HG03565 (cell line): ENCODE data around the gene CHCHD3.

Experiments
- ATAC-seq: cut with Tn5 transposase; IDR thresholded peaks from one replicate; pipeline ENCODE4 v1.9.1; 2021; ENCODE audit warnings: mild to moderate bottlenecking, moderate library complexity; ENCODE audit not compliant: unreplicated experiment

The CHCHD3 gene

DNA sequence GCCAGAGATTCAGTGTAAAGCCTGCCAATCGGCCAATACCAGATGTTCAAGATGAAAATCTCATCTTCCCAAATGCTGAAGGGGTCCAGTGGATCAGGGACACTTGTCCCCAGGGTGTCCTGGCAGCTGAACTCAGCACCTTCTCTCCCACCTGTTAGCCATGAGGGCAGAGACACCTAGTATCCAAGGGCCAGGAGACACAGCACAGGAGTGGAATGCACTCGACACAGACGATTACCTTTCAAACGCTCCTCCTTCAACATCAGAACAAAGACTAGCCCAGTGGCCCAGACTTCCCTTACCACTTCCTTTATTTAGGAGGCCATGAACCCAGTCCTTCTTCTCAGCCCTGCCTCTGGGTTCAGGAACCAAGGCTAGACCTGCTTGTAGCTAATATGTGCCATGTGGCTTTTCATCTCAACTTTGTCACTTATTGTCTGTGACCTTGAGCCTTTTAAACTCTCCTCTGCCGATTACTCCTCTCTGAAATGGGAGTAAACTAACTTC lies 325.4 kb downstream of the CHCHD3 start:
- ATAC-seq, result no peak

DNA sequence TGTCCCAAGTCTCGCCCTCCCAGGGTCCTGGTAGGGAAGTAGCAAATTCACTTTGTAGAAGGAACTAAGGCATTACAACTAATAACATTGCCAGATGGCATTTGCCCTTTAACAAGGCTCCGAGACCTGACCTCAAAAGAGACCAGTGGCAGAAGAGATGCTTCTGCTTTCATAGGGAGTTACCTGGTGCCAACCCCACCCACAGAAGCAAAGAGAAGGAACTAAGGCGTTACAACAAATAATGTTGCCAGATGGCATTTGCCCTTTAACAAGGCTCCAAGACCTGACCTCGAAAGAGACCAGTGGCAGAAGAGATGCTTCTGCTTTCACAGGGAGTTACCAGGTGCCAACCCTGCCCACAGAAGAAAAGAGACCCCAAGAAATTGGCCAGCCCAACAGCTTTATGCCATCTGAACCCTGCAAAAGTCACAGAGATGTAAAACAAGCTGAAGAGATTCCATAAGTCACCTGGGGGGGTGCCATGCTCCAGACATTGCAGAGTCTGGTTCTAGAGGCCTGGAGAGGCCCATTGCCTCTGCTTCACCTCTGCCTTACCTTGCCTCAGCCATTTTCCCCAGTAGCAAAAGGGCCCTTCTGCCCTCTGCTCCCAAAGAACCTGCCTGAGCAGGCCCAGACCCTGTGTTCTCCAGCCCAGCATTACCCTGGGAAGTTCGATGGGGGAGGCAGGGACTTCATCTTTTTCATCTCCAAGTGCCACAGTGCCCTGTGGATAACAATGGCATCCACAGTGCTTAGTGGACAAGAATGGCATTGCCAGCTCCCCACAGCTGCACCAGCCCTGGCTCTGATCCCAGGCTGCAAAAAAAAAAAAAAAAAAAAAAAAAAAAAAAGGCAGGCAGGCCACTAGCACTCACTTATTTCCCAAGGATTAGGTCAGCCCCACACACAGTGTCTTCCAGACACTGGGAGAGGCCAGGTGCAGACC lies 326.1 kb downstream of the CHCHD3 start:
- ATAC-seq, result no peak

DNA sequence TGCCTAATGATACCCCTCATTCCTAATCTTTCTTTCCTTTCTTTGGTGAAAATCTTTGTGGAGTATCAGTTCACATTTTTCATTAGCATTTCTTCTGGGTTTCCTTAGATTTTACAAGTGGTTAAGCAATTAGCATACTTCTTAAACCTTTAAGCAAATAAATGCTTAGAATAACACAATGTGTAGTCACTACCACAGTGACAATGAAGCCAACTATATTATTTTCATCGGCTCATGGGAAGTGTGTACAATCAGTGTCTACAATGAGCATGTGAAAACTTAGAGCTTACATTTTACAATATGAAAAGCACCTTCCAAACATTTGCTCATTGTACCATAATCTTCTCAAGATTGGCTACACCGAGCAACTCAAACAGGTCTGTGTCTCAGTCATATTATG lies 329.5 kb downstream of the CHCHD3 start:
- ATAC-seq, result no peak

DNA sequence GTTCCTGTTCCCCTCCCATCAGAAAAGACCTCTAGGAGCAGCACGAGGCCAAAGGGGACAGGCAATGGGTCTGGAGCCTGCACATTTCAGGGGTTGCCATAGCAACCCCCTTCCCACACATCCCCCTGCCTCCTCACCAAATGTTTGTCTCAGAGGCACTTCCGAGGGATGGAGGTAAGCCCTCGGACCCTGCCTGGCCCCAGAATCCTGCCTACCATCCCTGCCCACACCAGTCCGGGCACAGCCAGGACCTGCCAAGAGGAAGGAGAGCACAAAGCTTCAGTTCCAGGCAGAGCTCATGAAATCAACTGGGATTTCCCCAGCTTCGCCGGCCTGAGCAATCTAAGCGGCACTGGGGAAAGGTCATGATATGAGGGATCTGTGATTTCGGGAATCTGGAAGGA lies 330.6 kb downstream of the CHCHD3 start:
- ATAC-seq, result no peak

DNA sequence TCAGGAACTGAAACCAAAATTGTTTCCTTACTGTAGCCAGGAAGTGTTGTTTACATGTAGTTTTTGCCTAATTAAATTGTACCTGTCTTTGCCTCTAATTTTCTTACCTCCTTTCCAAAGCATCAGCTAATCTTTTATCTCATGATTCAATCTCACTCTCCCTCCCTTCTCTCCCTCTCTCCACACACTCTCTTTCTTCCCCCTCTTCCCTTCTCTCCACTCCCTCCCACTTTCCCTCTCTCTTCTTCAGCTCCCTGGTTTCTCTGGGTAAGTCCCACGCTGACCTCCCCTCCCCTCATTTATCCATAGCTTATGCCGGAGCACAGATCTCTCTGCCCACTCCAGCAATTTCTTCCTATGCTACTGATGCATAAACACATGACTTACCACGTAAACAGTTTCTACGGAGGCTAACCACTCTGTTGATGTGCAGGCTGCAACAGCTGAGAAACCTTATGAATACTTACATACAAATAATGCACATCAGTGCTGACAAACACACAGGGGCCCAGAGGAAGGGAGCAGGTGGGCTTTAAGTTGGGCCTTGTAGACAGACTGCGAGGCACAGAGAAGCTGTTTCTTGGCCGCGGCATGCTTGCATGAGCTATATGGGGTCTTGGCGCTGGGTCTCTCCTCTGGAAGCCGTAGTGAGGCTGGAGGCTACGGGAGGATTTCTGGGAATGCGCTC lies 331.2 kb downstream of the CHCHD3 start:
- no peak for ATAC-seq

DNA sequence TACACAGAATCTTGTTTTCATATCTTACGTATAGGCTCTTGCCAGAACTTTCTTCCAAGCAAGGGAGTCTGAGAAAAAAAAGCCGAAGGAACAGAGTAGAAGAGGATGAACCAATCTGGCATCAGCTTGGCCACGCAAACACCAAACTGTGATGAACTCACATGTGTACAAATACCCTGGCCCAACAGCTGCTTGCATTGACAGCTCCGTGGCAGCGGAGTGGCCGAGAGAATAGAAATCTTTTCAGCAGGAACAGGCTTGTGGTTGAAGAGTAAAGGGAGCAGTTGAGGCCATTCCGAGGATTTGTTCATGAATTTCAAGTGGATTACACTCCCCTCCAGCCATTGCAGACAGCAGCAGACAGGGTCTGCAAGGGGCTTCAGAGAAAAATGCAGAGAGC lies 331.8 kb downstream of the CHCHD3 start:
- no peak for ATAC-seq

DNA sequence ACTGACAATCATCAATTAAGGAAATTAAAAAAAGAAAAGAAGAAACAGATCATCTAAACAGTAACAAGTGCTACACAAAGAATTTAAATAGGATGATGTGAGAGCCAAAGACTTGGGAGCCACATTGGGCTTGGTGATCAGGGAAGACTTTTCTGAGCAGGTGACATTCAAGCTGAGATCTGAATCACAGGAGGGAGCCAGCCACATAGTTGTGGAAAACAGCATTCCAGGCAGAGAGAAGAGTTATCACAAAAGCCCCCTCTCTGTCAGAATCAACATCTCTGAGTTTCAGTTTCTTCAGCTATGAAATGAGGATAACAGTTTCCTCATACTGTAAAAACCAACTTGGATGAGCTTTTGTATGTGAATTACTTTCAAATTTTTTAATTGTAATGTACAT lies 336.4 kb downstream of the CHCHD3 start:
- ATAC-seq, result no peak

DNA sequence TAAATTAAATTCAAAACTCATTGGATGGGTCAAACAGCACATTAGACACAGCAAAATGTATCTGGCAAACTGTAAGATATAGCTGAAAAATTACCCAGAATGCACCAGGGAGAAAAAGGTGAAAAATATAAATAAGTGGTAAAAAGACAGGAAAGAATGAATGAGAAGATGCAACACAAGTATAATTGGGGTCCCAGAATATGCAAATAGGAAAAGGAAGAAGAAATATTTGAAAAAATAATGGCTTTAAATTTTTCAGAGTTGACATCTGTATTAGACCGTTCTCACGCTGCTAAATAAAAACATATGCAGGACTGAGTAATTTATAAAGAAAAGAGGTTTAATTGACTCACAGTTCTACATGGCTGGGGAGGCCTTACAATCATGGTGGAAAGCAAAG lies 337.9 kb downstream of the CHCHD3 start:
- ATAC-seq, result no peak

DNA sequence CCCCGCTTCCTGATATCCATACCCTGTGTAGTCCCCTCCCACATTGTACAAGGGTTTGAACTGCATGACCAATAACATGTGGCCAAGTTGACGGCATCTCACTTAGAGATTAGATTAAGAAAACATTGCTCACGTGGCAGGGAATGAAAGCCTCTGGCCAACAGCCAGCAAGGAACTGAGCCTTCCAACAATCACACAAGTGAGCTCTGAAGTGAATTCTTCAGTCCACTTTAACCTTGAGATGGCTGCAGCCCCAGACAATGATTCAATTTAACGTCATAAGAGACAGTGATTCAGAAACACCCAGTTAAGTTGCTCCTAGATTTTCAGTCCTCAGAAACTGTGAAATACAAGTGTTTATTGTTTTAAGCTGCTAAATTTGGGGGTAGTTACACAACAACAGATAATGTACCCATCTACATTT lies 339.7 kb downstream of the CHCHD3 start:
- no peak for ATAC-seq

DNA sequence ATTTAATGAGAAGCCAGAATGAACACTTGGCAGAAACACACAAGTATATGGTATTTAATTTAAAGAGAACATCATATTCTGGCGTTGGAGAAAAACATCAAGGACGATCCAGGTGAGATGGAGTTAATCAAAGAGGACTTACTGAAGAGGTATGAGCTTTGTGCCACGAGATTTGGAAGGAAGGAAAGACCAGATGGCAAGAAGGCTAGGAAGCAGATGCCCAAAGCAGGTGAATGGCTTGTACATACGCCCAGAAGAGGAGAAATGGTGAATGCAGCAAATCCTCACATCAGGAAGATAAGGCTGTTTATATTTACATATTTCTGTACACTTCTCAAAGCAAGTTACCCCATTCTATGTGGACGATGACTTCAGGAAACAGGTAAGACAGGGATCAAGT lies 341.7 kb downstream of the CHCHD3 start:
- no peak for ATAC-seq

DNA sequence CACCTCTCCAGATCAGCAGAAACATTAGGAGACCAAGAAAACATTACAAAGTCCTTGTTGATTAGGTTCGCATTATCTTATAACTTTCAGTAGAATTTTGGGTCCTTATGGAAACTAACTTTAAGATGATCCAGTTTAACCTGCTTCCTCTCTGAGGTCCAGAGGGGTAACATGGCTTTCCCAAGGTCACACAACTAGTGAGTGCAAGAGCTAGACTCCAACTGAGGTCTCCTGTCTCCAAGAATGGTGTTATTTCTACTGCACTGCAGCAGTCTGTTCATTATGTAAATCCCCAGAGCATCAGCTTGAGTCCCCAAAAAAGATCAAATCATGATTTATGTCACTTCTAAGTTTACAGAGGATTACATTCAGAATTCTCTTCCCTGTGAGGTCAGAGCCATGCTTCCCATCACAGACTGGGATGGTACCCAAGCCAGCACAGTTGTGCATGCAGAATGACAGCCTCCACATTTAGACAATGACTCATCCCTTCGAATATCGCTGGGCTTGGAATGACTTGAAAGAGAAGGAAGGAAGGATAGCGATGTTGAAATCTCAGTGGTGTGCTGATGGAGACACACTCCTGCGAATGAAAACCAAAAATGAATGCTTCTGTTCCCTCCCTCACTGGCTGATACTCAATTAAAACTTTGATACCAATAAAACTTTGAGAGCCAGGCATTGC lies 342.5 kb downstream of the CHCHD3 start:
- ATAC-seq, result no peak

DNA sequence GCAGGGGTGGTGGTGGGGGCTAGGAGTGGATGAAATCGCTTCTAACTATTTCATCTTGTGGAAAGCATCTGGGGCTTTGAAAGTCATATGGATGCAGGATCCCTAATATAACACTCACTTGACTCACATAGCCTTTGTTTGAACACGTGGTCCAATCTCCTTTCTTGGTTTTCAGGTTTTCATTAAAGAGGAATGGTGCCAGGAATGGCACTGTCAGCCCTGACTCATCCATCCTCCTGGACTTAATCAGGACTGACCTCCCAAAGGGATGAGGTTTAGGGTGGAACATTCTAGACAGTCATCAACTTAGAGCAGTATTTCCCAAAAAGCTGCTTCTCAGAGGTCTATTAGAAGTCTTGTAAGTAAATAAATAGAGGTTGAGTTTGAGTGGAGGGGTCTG lies 343.6 kb downstream of the CHCHD3 start:
- no peak for ATAC-seq

DNA sequence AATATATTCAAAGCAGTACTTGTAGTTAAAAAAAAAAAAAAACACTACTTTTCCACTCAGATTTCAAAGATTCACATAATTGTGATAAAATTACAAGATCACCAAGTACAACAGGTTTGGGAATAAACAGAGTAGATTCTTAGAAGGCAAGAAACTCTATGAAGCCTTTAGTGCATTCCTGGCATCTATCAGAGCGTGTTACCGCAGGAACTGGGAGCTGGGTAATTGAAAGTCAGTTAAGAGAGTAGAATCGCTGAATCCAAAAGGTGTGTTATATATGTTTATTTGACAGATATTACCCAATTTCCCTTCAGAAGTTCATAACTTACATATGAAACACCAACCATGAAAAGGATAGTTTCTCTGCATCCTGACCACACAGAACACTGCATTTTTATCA lies 346.4 kb downstream of the CHCHD3 start:
- no peak for ATAC-seq
